H1 (cell line): Measurements from ENCODE around the gene ARHGAP23. TPM values are rescaled to one million over a fixed set of nuclear protein-coding genes. Genes with fewer than 3 reads are reported as not detected.

Source experiments
- ATF3 ChIP-seq: IDR thresholded peaks from 2 replicates; pipeline ENCODE4 v1.6.1; 2011; ENCODE audit warnings: low read depth, mild to moderate bottlenecking, low read length; ENCODE audit not compliant: insufficient read depth
- CEBPB ChIP-seq: IDR thresholded peaks from 2 replicates; pipeline ENCODE4 v1.6.1; 2012; ENCODE audit warnings: low read depth, low read length
- CHD2 ChIP-seq: IDR thresholded peaks from 2 replicates; pipeline ENCODE4 v1.6.1; 2012; ENCODE audit warnings: low read length, improper control_type of control experiment
- E2F6 ChIP-seq: IDR thresholded peaks from 2 replicates; pipeline ENCODE4 v1.6.1; 2012; ENCODE audit warnings: inconsistent platforms
- EZH2 ChIP-seq: fragments of 200-600 bp; sonication (generic); IDR thresholded peaks from 2 replicates; pipeline ENCODE4 v1.7.1; 2012; ENCODE audit warnings: low read depth, mild to moderate bottlenecking, moderate library complexity, low read length, inconsistent platforms; ENCODE audit not compliant: severe bottlenecking
- GABPA ChIP-seq: IDR thresholded peaks from 2 replicates; pipeline ENCODE4 v1.6.1; 2011; ENCODE audit warnings: mild to moderate bottlenecking, low read length, moderate library complexity, borderline replicate concordance; ENCODE audit not compliant: insufficient read depth
- HDAC2 ChIP-seq, 2 experiments: fragments of 300-600 bp in 1 of 2; sonication (generic) in 1 of 2; IDR thresholded peaks; 2 replicates each; pipeline ENCODE4 v1.6.1; 2011 to 2012; ENCODE audit warnings: low read depth in 2 of 2, low read length in 2 of 2, mild to moderate bottlenecking in 2 of 2, moderate library complexity in 2 of 2, borderline replicate concordance in 1 of 2, inconsistent platforms in 1 of 2
- HDAC6 ChIP-seq: IDR thresholded peaks from one replicate; pipeline ENCODE4 v1.7.1; 2012; ENCODE audit warnings: low read depth, mild to moderate bottlenecking, inconsistent platforms, low read length, moderate library complexity
- JUN ChIP-seq: IDR thresholded peaks from 2 replicates; pipeline ENCODE4 v1.6.1; 2011; ENCODE audit warnings: low read depth, mild to moderate bottlenecking, improper control_type of control experiment, low read length
- KDM1A ChIP-seq: fragments of 200-600, 300-600 bp; sonication (generic); IDR thresholded peaks from 2 replicates; pipeline ENCODE4 v1.7.1; 2016; ENCODE audit warnings: mild to moderate bottlenecking, low read length, borderline replicate concordance
- KDM4A ChIP-seq: IDR thresholded peaks from one replicate; pipeline ENCODE4 v1.7.1; 2012; ENCODE audit warnings: low read depth, mild to moderate bottlenecking, moderate library complexity, low read length, inconsistent platforms; ENCODE audit not compliant: severe bottlenecking
- MAX ChIP-seq: IDR thresholded peaks from 2 replicates; pipeline ENCODE4 v1.6.1; 2012; ENCODE audit warnings: inconsistent platforms
- RFX5 ChIP-seq: IDR thresholded peaks from 2 replicates; pipeline ENCODE4 v1.6.1; 2011; ENCODE audit warnings: low read depth, low read length, improper control_type of control experiment, borderline replicate concordance
- SAP30 ChIP-seq: fragments of 300-600 bp; sonication (generic); IDR thresholded peaks from 2 replicates; pipeline ENCODE4 v1.7.1; 2012; ENCODE audit warnings: low read length, moderate library complexity, mild to moderate bottlenecking, inconsistent platforms; ENCODE audit not compliant: insufficient read depth, insufficient replicate concordance
- SP2 ChIP-seq: IDR thresholded peaks from 2 replicates; pipeline ENCODE4 v1.6.1; 2012; ENCODE audit warnings: mild to moderate bottlenecking, low read length, inconsistent platforms
- SP4 ChIP-seq: IDR thresholded peaks from 2 replicates; pipeline ENCODE4 v1.6.1; 2012; ENCODE audit warnings: low read length, inconsistent platforms
- SUZ12 ChIP-seq: fragments of 200-600 bp; sonication (generic); IDR thresholded peaks from 2 replicates; pipeline ENCODE4 v1.6.1; 2012; ENCODE audit warnings: mild to moderate bottlenecking, inconsistent platforms, low read length, moderate library complexity, mixed read lengths
- TAF7 ChIP-seq: optimal IDR thresholded peaks from 2 replicates; pipeline ENCODE3; 2011; ENCODE audit warnings: low read depth, mild to moderate bottlenecking, inconsistent platforms, low read length, moderate library complexity, borderline replicate concordance
- TBP ChIP-seq: IDR thresholded peaks from 2 replicates; pipeline ENCODE4 v1.6.1; 2011; ENCODE audit warnings: low read depth, low read length, improper control_type of control experiment
- ZNF274 ChIP-seq: IDR thresholded peaks from 2 replicates; pipeline ENCODE4 v1.7.0; 2012; ENCODE audit warnings: low read length, borderline replicate concordance; ENCODE audit errors: extremely low read depth
- polyA plus RNA-seq, 7 experiments: library from polyadenylated mRNA; depleted of rRNA in 3 of 7; stranded (reverse) in 5 of 7; unstranded in 2 of 7; fragments of >200 nt in 5 of 7; fragments of 200-250 nt in 2 of 7; gene quantifications; 1 replicate in 5 of 7; 2 replicates in 1 of 7; 4 replicates in 1 of 7; pipeline versions ENCODE4 v1.2.1 to v1.2.3, GENCODE V29; 2011 to 2013; ENCODE audit warnings: missing spikeins in 2 of 7, mixed read lengths in 2 of 7
- total RNA-seq: library from RNA; stranded (reverse); fragmentation: NEBNext Ultra II Directional; extraction: Animal tissue kit (Norgen Biotek cat#: 25700); gene quantifications from 2 replicates; pipeline ENCODE4 v1.2.1, GENCODE V29; 2021

Gene ARHGAP23
- total and polyA plus RNA-seq, 2 of the 8 experiments (the other 6 are each of a cell fraction or from before 2014, with no cell fraction given): 16.3 to 107 TPM

GRCh38 chr17:38561416-38562214, 133.4 kb downstream of the ARHGAP23 start (continued):
- TF ChIP-seq HDAC2 (IDR thresholded peaks at IDR 0.05; ENCODE audit: borderline replicate concordance in 1 of 2, low read depth in 2 of 2, low read length in 2 of 2): no peak
- no peak for TF ChIP-seq ZNF274
- 0 out of 2 replicates have a peak, but pooled peaks have one; percentile 32 for TF ChIP-seq GABPA
- TF ChIP-seq SP4: no peak
- TF ChIP-seq KDM4A: peak; percentile 33
- no peak for TF ChIP-seq CEBPB
- no peak for TF ChIP-seq HDAC6
- no peak for TF ChIP-seq RFX5
- TF ChIP-seq TBP: no peak
- no peak for TF ChIP-seq CHD2
- TF ChIP-seq KDM1A: no peak
- peak; percentile 41; the same call in 1 of the 2 replicates for TF ChIP-seq MAX
- TF ChIP-seq SUZ12: peak; percentile 94
- TF ChIP-seq SAP30: no peak
- TF ChIP-seq TAF7: no peak
- peak; percentile 42; the same call in 1 of the 2 replicates for TF ChIP-seq E2F6
- no peak for TF ChIP-seq ATF3
- TF ChIP-seq EZH2: peak; percentile 92
- TF ChIP-seq JUN: no peak
- no peak for TF ChIP-seq SP2
